Stimulated activated CD4-positive, alpha-beta T cell treated with anti-CD3 and anti-CD28 coated beads, TNF-alpha, amount 100 ng/mL, for 48 hours (primary cell): ENCODE results near the gene CDH4.
"Not testable (repeated sequence)": the region's sequence is repeated elsewhere in the genome, so short reads cannot be mapped to it uniquely, and the experiment has no call there.

ENCODE experiments used
- DNase-seq, 3 donors: peaks; one replicate each; pipeline ENCODE4 v3.0.0-alpha.2; 2020; ENCODE audit warnings: low read depth in 3 of 3

CDH4 gene

GRCh38 chr20:61845233-61845671 lies 593.2 kb downstream of the CDH4 start:
- no peak for DNase-seq

GRCh38 chr20:61846074-61846473 lies 594.0 kb downstream of the CDH4 start:
- no peak for DNase-seq

GRCh38 chr20:61846741-61847419 lies 594.8 kb downstream of the CDH4 start:
- no peak for DNase-seq

GRCh38 chr20:61847420-61847748 lies 595.3 kb downstream of the CDH4 start:
- DNase-seq = no peak

GRCh38 chr20:61847986-61848385 lies 595.9 kb downstream of the CDH4 start:
- DNase-seq = no peak

- DNase-seq = no peak
Measured at GRCh38 chr20:61848851-61849250, 596.8 kb downstream of the CDH4 start.

- no peak for DNase-seq
Measured at GRCh38 chr20:61849376-61849775, 597.3 kb downstream of the CDH4 start.

GRCh38 chr20:61849822-61850221 lies 597.8 kb downstream of the CDH4 start:
- DNase-seq = no peak

GRCh38 chr20:61850457-61850856 lies 598.4 kb downstream of the CDH4 start:
- no peak for DNase-seq

GRCh38 chr20:61850926-61851900 lies 599.2 kb downstream of the CDH4 start:
- no peak for DNase-seq

- no peak for DNase-seq
Measured at GRCh38 chr20:61852268-61853072, 600.4 kb downstream of the CDH4 start.

- no peak for DNase-seq
Measured at GRCh38 chr20:61853073-61854005, 601.3 kb downstream of the CDH4 start.

- DNase-seq = not testable (repeated sequence)
Measured at GRCh38 chr20:61854538-61854937, 602.5 kb downstream of the CDH4 start.

GRCh38 chr20:61855286-61855685 lies 603.2 kb downstream of the CDH4 start:
- DNase-seq = no peak

GRCh38 chr20:61856626-61857413 lies 604.8 kb downstream of the CDH4 start:
- no peak for DNase-seq

GRCh38 chr20:61857414-61857775 lies 605.3 kb downstream of the CDH4 start:
- DNase-seq = no peak

- DNase-seq = no peak
Measured at GRCh38 chr20:61857884-61858283, 605.8 kb downstream of the CDH4 start.

GRCh38 chr20:61859767-61860166 lies 607.7 kb downstream of the CDH4 start:
- DNase-seq = no peak

GRCh38 chr20:61860260-61860987 lies 608.4 kb downstream of the CDH4 start:
- DNase-seq = no peak
